AG10803 (cell line): Measurements from ENCODE around the gene CCNY.
A peak's percentile ranks its signal among the peaks of the same experiment; 100 is the strongest.
"Not testable (repeated sequence)": the region's sequence is repeated elsewhere in the genome, so short reads cannot be mapped to it uniquely, and the experiment has no call there.

Experiments used
- DNase-seq: peaks from one replicate; pipeline ENCODE4 v3.0.0; 2010; ENCODE audit warnings: low read depth
- H3K4me3 ChIP-seq: 2 replicates; pipeline ENCODE4 v1.5.1; 2011; ENCODE audit warnings: mild to moderate bottlenecking, low read length, control low read depth
- TF ChIP-seq, protein P1 (sequence below): conservative IDR thresholded peaks from 2 replicates; pipeline ENCODE4 v1.5.1; 2011; ENCODE audit warnings: mild to moderate bottlenecking, low read length, control low read depth, inconsistent platforms

Gene CCNY

GRCh38 chr10:35307297-35307696 lies 29.0 kb upstream of the CCNY start:
- DNase-seq: peak; percentile 32
- no peak overlapping the region for H3K4me3 ChIP-seq
- TF ChIP-seq, protein P1, sequence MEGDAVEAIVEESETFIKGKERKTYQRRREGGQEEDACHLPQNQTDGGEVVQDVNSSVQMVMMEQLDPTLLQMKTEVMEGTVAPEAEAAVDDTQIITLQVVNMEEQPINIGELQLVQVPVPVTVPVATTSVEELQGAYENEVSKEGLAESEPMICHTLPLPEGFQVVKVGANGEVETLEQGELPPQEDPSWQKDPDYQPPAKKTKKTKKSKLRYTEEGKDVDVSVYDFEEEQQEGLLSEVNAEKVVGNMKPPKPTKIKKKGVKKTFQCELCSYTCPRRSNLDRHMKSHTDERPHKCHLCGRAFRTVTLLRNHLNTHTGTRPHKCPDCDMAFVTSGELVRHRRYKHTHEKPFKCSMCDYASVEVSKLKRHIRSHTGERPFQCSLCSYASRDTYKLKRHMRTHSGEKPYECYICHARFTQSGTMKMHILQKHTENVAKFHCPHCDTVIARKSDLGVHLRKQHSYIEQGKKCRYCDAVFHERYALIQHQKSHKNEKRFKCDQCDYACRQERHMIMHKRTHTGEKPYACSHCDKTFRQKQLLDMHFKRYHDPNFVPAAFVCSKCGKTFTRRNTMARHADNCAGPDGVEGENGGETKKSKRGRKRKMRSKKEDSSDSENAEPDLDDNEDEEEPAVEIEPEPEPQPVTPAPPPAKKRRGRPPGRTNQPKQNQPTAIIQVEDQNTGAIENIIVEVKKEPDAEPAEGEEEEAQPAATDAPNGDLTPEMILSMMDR: no peak

GRCh38 chr10:35308809-35309208 lies 27.5 kb upstream of the CCNY start:
- no peak for DNase-seq
- H3K4me3 ChIP-seq: no peak overlapping the region
- TF ChIP-seq, protein P1: no peak

- DNase-seq, H3K4me3 ChIP-seq: not testable (repeated sequence)
Observed at GRCh38 chr10:35314142-35314541, 22.2 kb upstream of the CCNY start.

GRCh38 chr10:35315235-35315634 lies 21.1 kb upstream of the CCNY start:
- not testable (repeated sequence) for H3K4me3 ChIP-seq, DNase-seq

GRCh38 chr10:35316218-35316967 lies 19.9 kb upstream of the CCNY start:
- no peak overlapping the region for H3K4me3 ChIP-seq
- no peak for DNase-seq
- TF ChIP-seq, protein P1: no peak

DNA sequence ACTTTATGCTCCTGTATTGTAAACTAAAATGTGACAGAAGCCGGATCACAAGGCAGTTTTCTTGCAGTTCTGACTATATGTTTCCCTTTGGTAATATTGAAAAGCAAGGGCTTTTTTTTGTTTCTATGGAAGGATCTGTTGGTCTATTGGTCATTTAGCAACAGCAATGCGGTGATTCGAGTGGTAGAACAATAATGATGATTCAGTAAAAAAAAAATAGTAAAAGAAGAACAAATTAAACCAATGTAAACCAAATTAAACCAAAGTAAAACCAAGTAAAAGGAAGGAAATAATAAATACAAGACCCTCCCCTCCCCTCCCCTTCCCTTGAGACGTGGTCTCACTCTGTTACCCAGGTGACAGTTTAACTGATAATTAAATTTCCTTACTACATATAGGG lies 17.8 kb upstream of the CCNY start:
- DNase-seq: no peak
- TF ChIP-seq, protein P1: no peak
- H3K4me3 ChIP-seq: no peak overlapping the region

DNA sequence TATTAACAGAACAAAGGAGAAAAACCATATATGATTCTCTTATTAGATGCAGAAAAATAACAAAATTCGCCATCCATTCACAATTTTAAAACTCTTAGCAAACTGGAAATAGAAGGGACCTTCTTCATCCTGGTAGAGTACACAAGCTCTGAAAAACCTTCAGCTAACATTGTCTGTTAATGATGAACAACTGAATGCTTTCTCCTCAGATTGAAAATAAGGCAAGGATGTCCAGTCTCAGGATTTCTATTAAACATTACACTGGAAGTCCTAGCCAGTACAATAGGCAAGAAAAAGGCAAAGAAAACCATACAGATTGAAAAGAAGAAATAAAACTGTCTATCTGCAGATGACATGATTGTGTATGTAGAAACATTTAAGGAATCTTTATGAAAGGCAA lies 16.0 kb upstream of the CCNY start:
- H3K4me3 ChIP-seq: no peak overlapping the region
- no peak for DNase-seq
- TF ChIP-seq, protein P1: no peak

- no peak overlapping the region for H3K4me3 ChIP-seq
- no peak for DNase-seq
- TF ChIP-seq, protein P1: no peak
Observed at GRCh38 chr10:35322636-35323035, 13.7 kb upstream of the CCNY start.
